SK-N-SH (cell line): Measurements from ENCODE around the gene SPP2. TPM values are rescaled to one million over a fixed set of nuclear protein-coding genes. Genes with fewer than 3 reads are reported as not detected.
A peak's percentile ranks its signal among the peaks of the same experiment; 100 is the strongest.

Experiments
- CTCF ChIA-PET: fragments of 300-600, 350-600 bp; formaldehyde crosslinking; extraction: SDS; loops from one replicate; lab custom pipeline; 2021; lab: Yijun Ruan, JAX
- POLR2A ChIA-PET: fragments of 350-600 bp; sonication (Branson Sonifier 250); formaldehyde crosslinking; extraction: SDS; loops from one replicate; lab custom pipeline; 2020; ENCODE audit warnings: antibody characterized with exemption, inconsistent platforms; lab: Yijun Ruan, JAX
- DNase-seq: peaks from one replicate; pipeline ENCODE4 v3.0.0; 2012
- H2AFZ ChIP-seq: fragments of 200-600 bp; sonication (generic); 2 replicates; pipeline ENCODE4 v1.8.1; 2016; ENCODE audit warnings: antibody characterized with exemption, mild to moderate bottlenecking, low read depth
- H3F3A ChIP-seq: fragments of 200-600 bp; sonication (generic); replicated peaks from 2 replicates; pipeline ENCODE3; 2016; ENCODE audit warnings: antibody characterized with exemption, mild to moderate bottlenecking; ENCODE audit not compliant: insufficient read depth
- H3K27ac ChIP-seq, 2 experiments: fragments of 200-500 bp in 1 of 2; fragments of 200-600 bp in 1 of 2; sonication (Bioruptor generic) in 1 of 2; sonication (generic), shearing (Covaris generic) in 1 of 2; 2 replicates each; pipeline versions ENCODE4 v1.5.1 to v1.6.1; 2014 to 2016; ENCODE audit warnings: low read depth in 2 of 2, inconsistent platforms in 1 of 2, low read length in 1 of 2, mild to moderate bottlenecking in 1 of 2, mixed read lengths in 1 of 2
- H3K27me3 ChIP-seq: fragments of 200-600 bp; sonication (generic), shearing (Covaris generic); 2 replicates; pipeline ENCODE4 v1.6.1; 2016; ENCODE audit warnings: mixed run types; ENCODE audit not compliant: insufficient read depth
- H3K36me3 ChIP-seq, 2 experiments: fragments of 200-500 bp in 1 of 2; fragments of 200-600 bp in 1 of 2; sonication (Bioruptor generic) in 1 of 2; sonication (generic) in 1 of 2; replicated peaks in 1 of 2; 2 replicates each; pipeline versions ENCODE3 to v1.5.1; 2014 to 2016; ENCODE audit warnings: low read length in 1 of 2, mild to moderate bottlenecking in 1 of 2; ENCODE audit not compliant: insufficient read depth in 2 of 2, control insufficient read depth in 1 of 2
- H3K4me1 ChIP-seq, 2 experiments: fragments of 200-500 bp in 1 of 2; fragments of 200-600 bp in 1 of 2; sonication (Bioruptor generic) in 1 of 2; sonication (generic), shearing (Covaris generic) in 1 of 2; 2 replicates each; pipeline versions ENCODE4 v1.5.1 to v1.6.1; 2014 to 2016; ENCODE audit warnings: low read depth in 1 of 2, low read length in 1 of 2, mixed run types in 1 of 2; ENCODE audit not compliant: insufficient read depth in 2 of 2, control insufficient read depth in 1 of 2
- H3K4me2 ChIP-seq: fragments of 200-600 bp; sonication (generic), shearing (Covaris generic); 2 replicates; pipeline ENCODE4 v1.6.1; 2017; ENCODE audit warnings: mixed run types
- H3K4me3 ChIP-seq, 2 experiments: fragments of 200-500 bp in 1 of 2; fragments of 200-600 bp in 1 of 2; sonication (Bioruptor generic) in 1 of 2; sonication (generic), shearing (Covaris generic) in 1 of 2; 2 replicates each; pipeline versions ENCODE4 v1.5.1 to v1.8.1; 2014 to 2016; ENCODE audit warnings: low read depth in 2 of 2, inconsistent platforms in 1 of 2, low read length in 1 of 2, mild to moderate bottlenecking in 1 of 2, mixed read lengths in 1 of 2, moderate library complexity in 1 of 2
- H3K79me2 ChIP-seq: fragments of 200-600 bp; sonication (generic); 2 replicates; pipeline ENCODE4 v1.8.1; 2017; ENCODE audit warnings: mild to moderate bottlenecking; ENCODE audit not compliant: insufficient read depth
- H3K9ac ChIP-seq: fragments of 200-600 bp; sonication (generic); 2 replicates; pipeline ENCODE4 v1.6.1; 2017; ENCODE audit warnings: mixed run types
- H3K9me2 ChIP-seq: fragments of 200-600 bp; sonication (generic); 2 replicates; pipeline ENCODE4 v1.6.1; 2017; ENCODE audit warnings: mixed run types
- H3K9me3 ChIP-seq: fragments of 200-600 bp; sonication (generic); 2 replicates; pipeline ENCODE4 v1.6.1; 2017; ENCODE audit warnings: mixed run types, mild to moderate bottlenecking, moderate library complexity
- H4K20me1 ChIP-seq: fragments of 200-600 bp; sonication (generic); 2 replicates; pipeline ENCODE4 v1.6.1; 2017; ENCODE audit warnings: mild to moderate bottlenecking, mixed run types; ENCODE audit not compliant: insufficient read depth
- CHD2 ChIP-seq: fragments of 150-350 bp; IDR thresholded peaks from 2 replicates; pipeline ENCODE4 v1.6.1; 2018; ENCODE audit warnings: low read length; ENCODE audit not compliant: partially characterized antibody
- ELF1 ChIP-seq: IDR thresholded peaks from 2 replicates; pipeline ENCODE4 v1.4.0; 2012
- EP300 ChIP-seq, 2 experiments: IDR thresholded peaks; 2 replicates each; pipeline versions ENCODE4 v1.4.0 to v1.6.1; 2012; ENCODE audit warnings: borderline replicate concordance in 1 of 2, low read depth in 1 of 2, low read length in 1 of 2
- EZH2phosphoT487 ChIP-seq: fragments of 200-600 bp; sonication (generic); IDR thresholded peaks from 2 replicates; pipeline ENCODE4 v1.6.1; 2017; ENCODE audit warnings: low read depth, mixed run types, mild to moderate bottlenecking, antibody characterized with exemption, moderate library complexity, borderline replicate concordance
- FOXM1 ChIP-seq: IDR thresholded peaks from 2 replicates; pipeline ENCODE4 v1.4.0; 2012; ENCODE audit warnings: low read depth, mild to moderate bottlenecking
- GABPA ChIP-seq: IDR thresholded peaks from 2 replicates; pipeline ENCODE4 v1.4.0; 2012; ENCODE audit warnings: low read depth, mild to moderate bottlenecking
- GATA2 ChIP-seq: sonication (generic); formaldehyde crosslinking; IDR thresholded peaks from 2 replicates; pipeline ENCODE4 v1.5.0; 2020; ENCODE audit warnings: mild to moderate bottlenecking, missing genetic modification reagents
- MEF2A ChIP-seq: IDR thresholded peaks from 2 replicates; pipeline ENCODE4 v1.4.0; 2012; ENCODE audit warnings: low read depth, borderline replicate concordance
- MXI1 ChIP-seq: IDR thresholded peaks from 2 replicates; pipeline ENCODE4 v1.6.1; 2012; ENCODE audit warnings: mild to moderate bottlenecking, low read depth, low read length, improper control_type of control experiment
- NFIC ChIP-seq: IDR thresholded peaks from 2 replicates; pipeline ENCODE4 v1.4.0; 2012; ENCODE audit warnings: borderline replicate concordance
- POLR2AphosphoS5 ChIP-seq: IDR thresholded peaks from 2 replicates; pipeline ENCODE4 v1.6.1; 2012; ENCODE audit warnings: low read depth, low read length
- RCOR1 ChIP-seq: fragments of 150-350 bp; IDR thresholded peaks from 2 replicates; pipeline ENCODE4 v1.6.1; 2017; ENCODE audit warnings: antibody characterized with exemption, low read length
- RFX5 ChIP-seq: IDR thresholded peaks from 2 replicates; pipeline ENCODE4 v1.6.1; 2012; ENCODE audit warnings: mild to moderate bottlenecking, improper control_type of control experiment, low read length
- RXRA ChIP-seq: IDR thresholded peaks from 2 replicates; pipeline ENCODE4 v1.4.0; 2012; ENCODE audit warnings: low read depth, mild to moderate bottlenecking, borderline replicate concordance
- SIN3A ChIP-seq: IDR thresholded peaks from 2 replicates; pipeline ENCODE4 v1.6.1; 2012; ENCODE audit warnings: low read depth, mild to moderate bottlenecking, low read length, moderate library complexity, borderline replicate concordance
- SMC3 ChIP-seq: IDR thresholded peaks from 2 replicates; pipeline ENCODE4 v1.6.1; 2012; ENCODE audit warnings: low read depth, low read length, improper control_type of control experiment
- TAF1 ChIP-seq: IDR thresholded peaks from 2 replicates; pipeline ENCODE4 v1.6.1; 2012; ENCODE audit warnings: low read depth, mild to moderate bottlenecking, low read length, moderate library complexity, borderline replicate concordance
- TCF12 ChIP-seq: IDR thresholded peaks from 2 replicates; pipeline ENCODE4 v1.4.0; 2012
- YY1 ChIP-seq: IDR thresholded peaks from 2 replicates; pipeline ENCODE4 v1.4.0; 2012; ENCODE audit warnings: low read depth, mild to moderate bottlenecking
- WGBS: methylation state at CpG from one replicate; pipeline ENCODE4 v1.1.6; 2017; ENCODE audit warnings: low lambda C conversion rate; 5-methylcytosine and 5-hydroxymethylcytosine counted together
- polyA plus RNA-seq, 3 experiments: library from polyadenylated mRNA; depleted of rRNA; stranded (reverse); fragments of >200 nt; gene quantifications; 2 replicates each; pipeline ENCODE4 v1.2.3, GENCODE V29; 2012
- TF ChIP-seq, protein P1 (sequence below): fragments of 150-350 bp; IDR thresholded peaks from 2 replicates; pipeline ENCODE4 v1.6.1; 2017; ENCODE audit warnings: antibody characterized with exemption, low read length, low read depth, borderline replicate concordance
- TF ChIP-seq, protein P2 (sequence below): fragments of 150-350 bp; IDR thresholded peaks from 2 replicates; pipeline ENCODE4 v1.6.1; 2016; ENCODE audit warnings: mild to moderate bottlenecking, low read depth, low read length
- TF ChIP-seq, protein P3 (sequence below): IDR thresholded peaks from 2 replicates; pipeline ENCODE4 v1.4.0; 2012; ENCODE audit warnings: low read depth, borderline replicate concordance
- TF ChIP-seq, protein P4 (sequence below): IDR thresholded peaks from 2 replicates; pipeline ENCODE4 v1.6.1; 2012; ENCODE audit warnings: mild to moderate bottlenecking, low read depth, low read length, moderate library complexity
- TF ChIP-seq, protein P5 (sequence below): IDR thresholded peaks from 2 replicates; pipeline ENCODE4; 2012
- TF ChIP-seq, protein P6 (sequence below): IDR thresholded peaks from 2 replicates; pipeline ENCODE4 v1.4.0; 2012; ENCODE audit warnings: low read depth, borderline replicate concordance

The SPP2 gene
- polyA plus RNA-seq, 1 of the 3 experiments (the other 2 are of a cell fraction): 0.30 TPM

DNA sequence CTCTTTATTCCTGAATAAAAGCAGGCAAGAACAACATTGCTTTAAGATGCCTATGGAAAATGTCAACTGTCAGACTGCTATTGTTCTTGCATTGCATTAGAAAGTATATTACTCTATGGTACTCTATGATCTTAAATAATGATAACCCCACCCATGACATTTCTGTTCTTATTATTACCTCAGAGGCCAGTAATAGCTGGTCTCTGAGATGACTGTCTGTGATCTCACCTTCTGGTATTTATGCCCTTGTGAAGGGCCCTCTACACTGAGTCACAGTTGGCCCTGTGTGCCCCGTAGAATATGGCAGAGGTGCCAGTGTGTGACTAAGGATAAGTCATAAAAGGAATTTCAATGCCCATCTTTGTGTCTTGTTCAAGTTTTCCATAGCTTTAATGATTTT, 61.0 kb downstream of the SPP2 start:
- Histone ChIP-seq H4K20me1 (no peaks in the 10 kb centered on the region), H3K36me3 (no peaks in the 10 kb centered on the region), H3F3A (peaks cover 17% of the 10 kb centered on the region), H3K9me3 (no peaks in the 10 kb centered on the region), H3K27ac (peak overlapping the region in 1 of 2 experiments; percentile 82; a peak in 2 of 4 replicates), H3K4me2 (0 out of 2 replicates have a peak overlapping the region, but pooled peaks have one; percentile 10), H3K27me3 (no peaks in the 10 kb centered on the region), H3K9me2 (no peaks in the 10 kb centered on the region), H3K79me2 (no peaks in the 10 kb centered on the region), H3K4me3 (no peak overlapping the region), H3K9ac (peak overlapping the region; percentile 32; the same call in 1 of the 2 replicates), H3K4me1 (peaks cover 0 to 15% of the 10 kb centered on the region in 2 experiments; a peak in 2 of 4 replicates), H2AFZ (no peak overlapping the region)
- POLR2A ChIA-PET: no interaction called here
- CTCF ChIA-PET: interaction anchor here (1.3 kb wide), 1 partner anchor 24 kb away, joined by 6 read pairs; no protein-coding TSS in a partner anchor
- 13% methylated on average over 1 of the region's 1 CpG for WGBS
- no peak for DNase-seq
- TF ChIP-seq FOXM1 (peak; percentile 69; the same call in 1 of the 2 replicates), SMC3 (no peak), RCOR1 (no peak), EP300 (IDR thresholded peaks at IDR 0.05; ENCODE audit: borderline replicate concordance in 1 of 2, low read depth in 1 of 2, low read length in 1 of 2) (peak in 1 of 2 experiments; percentile 98; a peak in 2 of 4 replicates), SIN3A (peak; percentile 20; the same call in 1 of the 2 replicates), ELF1 (no peak), RXRA (peak; percentile 96), POLR2AphosphoS5 (peak; percentile 51; the same call in 1 of the 2 replicates), GABPA (no peak), EZH2phosphoT487 (no peak), CHD2 (no peak), MXI1 (no peak), NFIC (peak; percentile 96), GATA2 (no peak), TAF1 (no peak), TCF12 (peak; percentile 95), MEF2A (peak; percentile 94), RFX5 (no peak), YY1 (peak; percentile 52; the same call in 1 of the 2 replicates)
- TF ChIP-seq, protein P1, sequence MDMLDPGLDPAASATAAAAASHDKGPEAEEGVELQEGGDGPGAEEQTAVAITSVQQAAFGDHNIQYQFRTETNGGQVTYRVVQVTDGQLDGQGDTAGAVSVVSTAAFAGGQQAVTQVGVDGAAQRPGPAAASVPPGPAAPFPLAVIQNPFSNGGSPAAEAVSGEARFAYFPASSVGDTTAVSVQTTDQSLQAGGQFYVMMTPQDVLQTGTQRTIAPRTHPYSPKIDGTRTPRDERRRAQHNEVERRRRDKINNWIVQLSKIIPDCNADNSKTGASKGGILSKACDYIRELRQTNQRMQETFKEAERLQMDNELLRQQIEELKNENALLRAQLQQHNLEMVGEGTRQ: no peak
- TF ChIP-seq, protein P2, sequence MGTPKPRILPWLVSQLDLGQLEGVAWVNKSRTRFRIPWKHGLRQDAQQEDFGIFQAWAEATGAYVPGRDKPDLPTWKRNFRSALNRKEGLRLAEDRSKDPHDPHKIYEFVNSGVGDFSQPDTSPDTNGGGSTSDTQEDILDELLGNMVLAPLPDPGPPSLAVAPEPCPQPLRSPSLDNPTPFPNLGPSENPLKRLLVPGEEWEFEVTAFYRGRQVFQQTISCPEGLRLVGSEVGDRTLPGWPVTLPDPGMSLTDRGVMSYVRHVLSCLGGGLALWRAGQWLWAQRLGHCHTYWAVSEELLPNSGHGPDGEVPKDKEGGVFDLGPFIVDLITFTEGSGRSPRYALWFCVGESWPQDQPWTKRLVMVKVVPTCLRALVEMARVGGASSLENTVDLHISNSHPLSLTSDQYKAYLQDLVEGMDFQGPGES: no peak
- TF ChIP-seq, protein P3, sequence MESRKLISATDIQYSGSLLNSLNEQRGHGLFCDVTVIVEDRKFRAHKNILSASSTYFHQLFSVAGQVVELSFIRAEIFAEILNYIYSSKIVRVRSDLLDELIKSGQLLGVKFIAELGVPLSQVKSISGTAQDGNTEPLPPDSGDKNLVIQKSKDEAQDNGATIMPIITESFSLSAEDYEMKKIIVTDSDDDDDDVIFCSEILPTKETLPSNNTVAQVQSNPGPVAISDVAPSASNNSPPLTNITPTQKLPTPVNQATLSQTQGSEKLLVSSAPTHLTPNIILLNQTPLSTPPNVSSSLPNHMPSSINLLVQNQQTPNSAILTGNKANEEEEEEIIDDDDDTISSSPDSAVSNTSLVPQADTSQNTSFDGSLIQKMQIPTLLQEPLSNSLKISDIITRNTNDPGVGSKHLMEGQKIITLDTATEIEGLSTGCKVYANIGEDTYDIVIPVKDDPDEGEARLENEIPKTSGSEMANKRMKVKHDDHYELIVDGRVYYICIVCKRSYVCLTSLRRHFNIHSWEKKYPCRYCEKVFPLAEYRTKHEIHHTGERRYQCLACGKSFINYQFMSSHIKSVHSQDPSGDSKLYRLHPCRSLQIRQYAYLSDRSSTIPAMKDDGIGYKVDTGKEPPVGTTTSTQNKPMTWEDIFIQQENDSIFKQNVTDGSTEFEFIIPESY: peak; percentile 70; the same call in 1 of the 2 replicates
- TF ChIP-seq, protein P4, sequence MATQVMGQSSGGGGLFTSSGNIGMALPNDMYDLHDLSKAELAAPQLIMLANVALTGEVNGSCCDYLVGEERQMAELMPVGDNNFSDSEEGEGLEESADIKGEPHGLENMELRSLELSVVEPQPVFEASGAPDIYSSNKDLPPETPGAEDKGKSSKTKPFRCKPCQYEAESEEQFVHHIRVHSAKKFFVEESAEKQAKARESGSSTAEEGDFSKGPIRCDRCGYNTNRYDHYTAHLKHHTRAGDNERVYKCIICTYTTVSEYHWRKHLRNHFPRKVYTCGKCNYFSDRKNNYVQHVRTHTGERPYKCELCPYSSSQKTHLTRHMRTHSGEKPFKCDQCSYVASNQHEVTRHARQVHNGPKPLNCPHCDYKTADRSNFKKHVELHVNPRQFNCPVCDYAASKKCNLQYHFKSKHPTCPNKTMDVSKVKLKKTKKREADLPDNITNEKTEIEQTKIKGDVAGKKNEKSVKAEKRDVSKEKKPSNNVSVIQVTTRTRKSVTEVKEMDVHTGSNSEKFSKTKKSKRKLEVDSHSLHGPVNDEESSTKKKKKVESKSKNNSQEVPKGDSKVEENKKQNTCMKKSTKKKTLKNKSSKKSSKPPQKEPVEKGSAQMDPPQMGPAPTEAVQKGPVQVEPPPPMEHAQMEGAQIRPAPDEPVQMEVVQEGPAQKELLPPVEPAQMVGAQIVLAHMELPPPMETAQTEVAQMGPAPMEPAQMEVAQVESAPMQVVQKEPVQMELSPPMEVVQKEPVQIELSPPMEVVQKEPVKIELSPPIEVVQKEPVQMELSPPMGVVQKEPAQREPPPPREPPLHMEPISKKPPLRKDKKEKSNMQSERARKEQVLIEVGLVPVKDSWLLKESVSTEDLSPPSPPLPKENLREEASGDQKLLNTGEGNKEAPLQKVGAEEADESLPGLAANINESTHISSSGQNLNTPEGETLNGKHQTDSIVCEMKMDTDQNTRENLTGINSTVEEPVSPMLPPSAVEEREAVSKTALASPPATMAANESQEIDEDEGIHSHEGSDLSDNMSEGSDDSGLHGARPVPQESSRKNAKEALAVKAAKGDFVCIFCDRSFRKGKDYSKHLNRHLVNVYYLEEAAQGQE: peak; percentile 65
- TF ChIP-seq, protein P5, sequence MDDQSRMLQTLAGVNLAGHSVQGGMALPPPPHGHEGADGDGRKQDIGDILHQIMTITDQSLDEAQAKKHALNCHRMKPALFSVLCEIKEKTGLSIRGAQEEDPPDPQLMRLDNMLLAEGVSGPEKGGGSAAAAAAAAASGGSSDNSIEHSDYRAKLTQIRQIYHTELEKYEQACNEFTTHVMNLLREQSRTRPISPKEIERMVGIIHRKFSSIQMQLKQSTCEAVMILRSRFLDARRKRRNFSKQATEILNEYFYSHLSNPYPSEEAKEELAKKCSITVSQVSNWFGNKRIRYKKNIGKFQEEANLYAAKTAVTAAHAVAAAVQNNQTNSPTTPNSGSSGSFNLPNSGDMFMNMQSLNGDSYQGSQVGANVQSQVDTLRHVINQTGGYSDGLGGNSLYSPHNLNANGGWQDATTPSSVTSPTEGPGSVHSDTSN: peak; percentile 87
- TF ChIP-seq, protein P6, sequence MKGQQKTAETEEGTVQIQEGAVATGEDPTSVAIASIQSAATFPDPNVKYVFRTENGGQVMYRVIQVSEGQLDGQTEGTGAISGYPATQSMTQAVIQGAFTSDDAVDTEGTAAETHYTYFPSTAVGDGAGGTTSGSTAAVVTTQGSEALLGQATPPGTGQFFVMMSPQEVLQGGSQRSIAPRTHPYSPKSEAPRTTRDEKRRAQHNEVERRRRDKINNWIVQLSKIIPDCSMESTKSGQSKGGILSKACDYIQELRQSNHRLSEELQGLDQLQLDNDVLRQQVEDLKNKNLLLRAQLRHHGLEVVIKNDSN: no peak
